Sigmoid colon (tissue), 4 donors: ENCODE data around the gene ESR1.

Experiments
- EP300 ChIP-seq, 4 donors: sonication (generic); formaldehyde crosslinking; IDR thresholded peaks; one replicate each; pipeline ENCODE4 v1.6.1; 2017; ENCODE audit warnings: antibody characterized with exemption in 4 of 4
- POLR2A ChIP-seq, 2 donors: fragments of 450-650 bp; IDR thresholded peaks; one replicate each; pipeline ENCODE4 v1.6.1; 2016; ENCODE audit warnings: antibody characterized with exemption in 2 of 2, mild to moderate bottlenecking in 2 of 2, moderate library complexity in 2 of 2
- POLR2AphosphoS5 ChIP-seq, 4 donors: sonication (generic); formaldehyde crosslinking; IDR thresholded peaks; one replicate each; pipeline ENCODE4 v1.6.1; 2017; ENCODE audit warnings: antibody characterized with exemption in 4 of 4
- TF ChIP-seq, protein P1 (sequence below), 4 experiments: fragments of 450-650 bp in 3 of 4; fragments of 200-600 bp in 1 of 4; IDR thresholded peaks; one replicate each; pipeline ENCODE4 v1.5.1; 2016 to 2019; ENCODE audit warnings: antibody characterized with exemption in 4 of 4, mild to moderate bottlenecking in 3 of 4, moderate library complexity in 2 of 4

DNA sequence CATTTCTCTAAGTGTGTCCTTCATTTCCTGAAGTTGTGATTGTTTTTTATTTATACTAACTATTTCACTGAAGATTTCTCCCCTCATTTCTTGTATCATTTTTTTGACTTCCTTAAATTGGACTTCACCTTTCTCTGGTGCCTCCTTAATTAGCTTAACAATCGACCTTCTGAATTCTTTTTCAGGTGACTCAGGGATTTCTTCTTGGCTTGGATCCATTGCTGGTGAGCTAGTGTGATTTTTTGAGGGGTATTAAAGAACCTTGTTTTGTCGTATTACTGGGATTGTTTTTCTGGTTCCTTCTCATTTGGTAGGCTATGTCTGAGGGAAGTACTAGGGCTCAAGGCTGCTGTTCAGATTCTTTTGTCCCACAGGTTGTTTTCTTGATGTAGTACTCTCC, 92.8 kb downstream of the ESR1 start:
- TF ChIP-seq POLR2A (IDR thresholded peaks at IDR 0.05) (no peak), EP300 (IDR thresholded peaks at IDR 0.05) (no peak), POLR2AphosphoS5 (IDR thresholded peaks at IDR 0.05) (no peak)
- TF ChIP-seq, protein P1, sequence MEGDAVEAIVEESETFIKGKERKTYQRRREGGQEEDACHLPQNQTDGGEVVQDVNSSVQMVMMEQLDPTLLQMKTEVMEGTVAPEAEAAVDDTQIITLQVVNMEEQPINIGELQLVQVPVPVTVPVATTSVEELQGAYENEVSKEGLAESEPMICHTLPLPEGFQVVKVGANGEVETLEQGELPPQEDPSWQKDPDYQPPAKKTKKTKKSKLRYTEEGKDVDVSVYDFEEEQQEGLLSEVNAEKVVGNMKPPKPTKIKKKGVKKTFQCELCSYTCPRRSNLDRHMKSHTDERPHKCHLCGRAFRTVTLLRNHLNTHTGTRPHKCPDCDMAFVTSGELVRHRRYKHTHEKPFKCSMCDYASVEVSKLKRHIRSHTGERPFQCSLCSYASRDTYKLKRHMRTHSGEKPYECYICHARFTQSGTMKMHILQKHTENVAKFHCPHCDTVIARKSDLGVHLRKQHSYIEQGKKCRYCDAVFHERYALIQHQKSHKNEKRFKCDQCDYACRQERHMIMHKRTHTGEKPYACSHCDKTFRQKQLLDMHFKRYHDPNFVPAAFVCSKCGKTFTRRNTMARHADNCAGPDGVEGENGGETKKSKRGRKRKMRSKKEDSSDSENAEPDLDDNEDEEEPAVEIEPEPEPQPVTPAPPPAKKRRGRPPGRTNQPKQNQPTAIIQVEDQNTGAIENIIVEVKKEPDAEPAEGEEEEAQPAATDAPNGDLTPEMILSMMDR (IDR thresholded peaks at IDR 0.05) = no peak
